Stimulated activated CD4-positive, alpha-beta T cell treated with anti-CD3 and anti-CD28 coated beads, Interleukin-15, amount 100 ng/mL, for 1 hour (primary cell): ENCODE results near the gene FNDC3A.
"Not testable (repeated sequence)": the region's sequence is repeated elsewhere in the genome, so short reads cannot be mapped to it uniquely, and the experiment has no call there.

Source experiments
- DNase-seq, 2 donors: peaks; one replicate each; pipeline ENCODE4 v3.0.0-alpha.2; 2020; ENCODE audit warnings: low read depth in 1 of 2, low spot score in 1 of 2

Gene FNDC3A

DNA sequence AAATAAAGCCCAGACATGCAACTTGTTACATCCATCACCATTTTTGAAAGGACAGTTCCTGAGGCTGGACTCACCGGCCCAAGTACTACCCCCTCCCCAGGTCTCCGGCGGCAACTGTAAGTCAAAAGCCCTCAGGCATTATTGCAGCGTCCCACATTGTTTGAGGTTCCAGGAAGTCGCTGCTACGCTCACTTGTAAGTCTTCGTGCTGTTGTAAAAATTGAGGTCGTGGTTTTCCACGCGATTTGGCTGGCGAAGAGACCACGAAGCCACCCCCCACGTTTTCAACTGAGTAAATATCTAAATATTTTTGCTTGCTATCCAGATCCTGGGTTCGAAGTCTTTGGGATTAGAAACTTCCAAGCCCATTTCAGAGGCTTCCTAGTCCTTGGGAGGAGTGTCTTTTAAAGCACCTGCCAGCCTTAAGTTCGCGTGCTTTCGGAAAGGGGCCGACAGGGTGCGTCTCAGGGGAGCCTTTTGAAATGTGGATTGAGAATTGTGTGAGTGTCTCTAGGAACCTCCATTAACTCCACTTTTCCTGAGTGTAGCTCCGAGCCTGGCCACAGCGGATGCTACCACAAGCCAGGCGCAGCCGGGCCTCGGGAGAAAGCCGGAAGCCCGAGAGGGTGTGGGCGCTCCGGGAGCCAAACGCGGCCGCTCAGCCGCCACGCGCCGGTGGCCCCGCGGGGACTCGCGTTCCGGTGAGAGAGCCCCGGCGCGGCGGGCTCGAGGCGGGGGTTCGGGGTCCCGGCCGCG, 434 bp upstream of the FNDC3A start:
- peak in 1 of 2 donors; percentile 7 for DNase-seq

DNA sequence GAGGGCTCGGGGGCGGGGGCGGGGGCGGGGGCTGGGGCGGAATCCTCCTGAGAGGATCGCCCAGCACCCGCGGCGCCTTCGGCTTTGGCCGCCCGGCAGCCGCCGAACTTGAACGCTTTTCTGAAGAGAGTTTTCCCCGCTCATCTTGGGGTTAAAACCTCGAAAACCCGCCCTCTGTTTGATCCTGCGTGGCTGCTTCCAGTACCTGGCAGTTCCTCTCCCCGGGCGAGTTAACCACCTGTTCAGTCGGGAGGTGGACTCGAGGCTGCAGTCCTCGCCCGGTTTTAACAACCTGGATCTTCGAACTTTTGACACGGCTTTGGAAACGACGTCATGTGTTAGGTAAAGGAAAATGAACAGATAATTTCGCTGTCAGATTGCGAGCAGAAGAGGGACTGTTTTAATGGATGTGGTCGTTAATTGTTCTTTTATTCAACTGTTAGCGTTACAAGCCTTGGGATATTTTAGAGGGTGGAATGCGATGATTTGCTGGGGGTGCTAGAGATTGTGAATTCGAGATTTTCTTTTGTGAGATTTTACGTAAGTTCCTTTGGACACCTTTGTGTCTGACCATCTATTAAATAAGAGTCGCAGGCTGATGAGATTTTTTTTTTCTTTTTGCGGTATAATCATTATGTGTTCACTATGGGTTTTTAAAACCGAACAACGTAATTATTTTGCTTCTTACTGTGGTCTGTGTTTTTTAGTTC, 1.0 kb downstream of the FNDC3A start:
- no peak for DNase-seq

DNA sequence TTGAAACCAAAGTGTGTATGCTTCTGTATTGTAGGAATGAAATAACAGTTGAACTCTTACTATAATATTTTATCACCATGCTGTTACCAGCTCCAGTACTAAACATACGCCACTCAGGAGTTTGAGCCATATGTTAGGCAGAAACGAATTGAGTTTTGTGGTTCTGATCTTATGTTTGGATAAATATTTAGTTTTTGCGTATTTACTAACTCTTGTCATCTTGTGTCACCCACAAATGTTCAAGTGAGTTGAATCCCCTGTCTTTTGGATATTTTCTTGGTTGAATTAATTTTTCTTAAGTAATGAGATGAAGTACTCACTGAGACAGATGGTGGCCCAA, 1.5 kb downstream of the FNDC3A start:
- DNase-seq, result no peak

DNA sequence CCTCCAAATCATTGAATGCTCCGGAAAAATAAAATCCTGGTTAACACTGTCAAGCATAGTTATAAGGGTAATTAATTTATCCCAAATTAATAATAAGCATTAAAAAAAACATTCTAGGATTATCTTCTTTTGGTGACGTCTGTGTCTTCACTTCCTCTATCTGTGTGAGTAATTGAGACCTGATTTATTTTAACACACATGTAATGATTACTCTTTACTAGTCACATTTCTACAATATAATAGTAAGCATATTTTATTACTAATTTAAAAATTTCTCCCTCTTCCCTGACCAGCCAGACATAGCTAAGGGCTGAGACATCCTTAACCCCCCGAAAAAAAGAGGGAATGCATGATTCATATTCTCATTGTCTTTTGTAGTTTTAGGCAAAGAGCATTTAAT, 2.3 kb downstream of the FNDC3A start:
- no peak for DNase-seq

DNA sequence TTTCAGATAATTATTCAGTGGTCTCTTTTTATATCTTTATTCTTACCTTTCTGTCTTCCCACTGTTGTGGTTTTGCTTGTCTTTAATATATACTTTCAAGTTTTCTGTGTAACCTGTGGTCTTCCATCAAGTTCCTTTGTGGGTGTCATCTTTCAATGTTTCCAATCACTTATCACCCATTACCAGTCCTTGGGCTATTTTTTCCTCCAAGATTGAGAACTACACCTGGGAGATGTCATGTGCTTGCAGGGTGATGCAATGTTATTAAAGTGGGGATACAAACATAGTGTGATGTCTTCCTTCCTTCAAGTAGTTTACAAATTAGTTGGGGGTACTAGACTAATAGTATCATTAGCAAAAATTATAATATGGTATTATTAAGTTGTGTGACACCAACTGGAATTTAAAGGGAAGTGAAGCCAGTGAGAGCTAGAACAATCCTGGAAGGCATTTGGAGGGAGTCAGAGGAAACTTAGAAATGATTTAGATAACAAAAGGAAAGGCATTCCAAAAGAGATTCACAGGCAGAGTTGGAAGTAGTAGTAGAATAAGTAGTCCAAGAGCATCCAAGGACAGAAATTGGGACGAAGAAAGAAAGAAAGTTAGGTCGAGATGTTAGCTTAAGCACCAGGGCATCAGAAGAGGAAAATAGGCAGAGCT, 3.4 kb downstream of the FNDC3A start:
- no peak for DNase-seq

DNA sequence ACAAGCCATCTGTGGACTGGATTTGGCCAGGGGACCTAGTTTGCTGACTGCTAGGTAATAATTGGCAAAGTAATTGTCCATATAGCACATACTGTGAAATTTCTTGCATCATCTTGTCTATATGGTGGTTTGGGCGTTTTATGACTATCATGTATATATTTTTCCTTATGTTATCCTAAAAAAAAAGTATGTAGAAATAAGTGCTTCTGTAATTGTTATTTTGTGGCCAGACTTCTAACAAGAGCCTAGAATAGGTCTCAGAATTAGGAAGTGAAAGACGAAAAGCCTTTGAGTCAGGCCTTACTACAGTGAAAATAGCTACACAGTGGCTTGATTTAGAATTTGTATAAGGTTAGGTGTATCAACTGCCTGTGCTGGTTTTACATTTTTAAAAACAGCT, 4.2 kb downstream of the FNDC3A start:
- no peak for DNase-seq

DNA sequence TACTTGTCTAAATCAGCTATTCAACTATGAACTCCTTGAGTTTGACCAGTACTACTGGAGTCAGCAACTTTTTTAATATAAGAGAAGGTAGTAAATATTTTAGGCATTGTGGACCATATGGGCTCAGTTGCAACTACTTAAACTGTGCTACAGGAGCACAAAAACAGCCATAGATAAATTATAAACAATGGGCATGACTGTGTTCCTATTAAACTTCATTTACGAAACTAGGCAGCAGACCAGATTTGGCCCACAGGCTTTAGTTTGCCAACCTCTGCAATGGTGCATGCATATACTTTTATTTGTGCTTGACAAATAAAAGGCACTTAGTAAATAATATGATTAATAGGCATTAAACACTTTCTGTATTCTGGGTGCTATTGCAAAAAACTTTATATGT, 7.6 kb downstream of the FNDC3A start:
- no peak for DNase-seq

DNA sequence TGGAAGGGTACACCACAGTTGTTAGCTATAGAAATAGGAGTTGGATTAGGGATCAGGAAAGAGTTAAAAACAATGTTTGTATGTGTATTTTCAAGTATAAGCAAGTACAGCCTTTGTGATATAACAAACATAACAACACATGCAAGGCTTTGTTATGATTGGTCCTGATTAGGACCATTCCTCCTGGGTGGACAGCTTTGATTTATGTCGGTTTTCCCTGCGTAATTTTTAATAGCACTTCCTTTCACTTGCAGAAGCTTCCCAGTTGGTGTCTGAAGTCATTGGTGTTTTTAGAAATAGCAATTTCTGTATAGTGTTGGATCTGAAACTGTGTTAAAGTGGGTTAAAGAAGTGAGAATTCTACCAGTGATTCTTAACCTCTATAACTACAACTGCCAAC, 10.0 kb downstream of the FNDC3A start:
- no peak for DNase-seq

DNA sequence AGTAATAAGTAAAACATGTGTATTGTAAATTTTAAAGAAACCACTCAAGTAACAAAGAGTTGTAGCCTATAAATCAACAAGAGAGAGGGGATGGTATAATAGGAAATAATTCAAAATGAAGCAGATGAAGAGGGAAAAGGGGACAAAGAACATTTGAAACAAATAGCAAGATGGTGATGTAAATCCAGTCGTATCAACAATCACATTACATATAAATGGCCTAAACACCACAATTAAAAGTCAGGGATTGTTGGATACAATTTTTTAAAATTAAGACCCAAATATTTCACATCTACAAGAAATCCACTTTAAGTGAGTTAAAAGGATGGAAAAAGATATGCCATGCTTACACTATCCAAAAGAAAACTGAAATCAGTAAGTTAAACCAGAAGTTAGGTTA, 15.2 kb downstream of the FNDC3A start:
- no peak for DNase-seq

DNA sequence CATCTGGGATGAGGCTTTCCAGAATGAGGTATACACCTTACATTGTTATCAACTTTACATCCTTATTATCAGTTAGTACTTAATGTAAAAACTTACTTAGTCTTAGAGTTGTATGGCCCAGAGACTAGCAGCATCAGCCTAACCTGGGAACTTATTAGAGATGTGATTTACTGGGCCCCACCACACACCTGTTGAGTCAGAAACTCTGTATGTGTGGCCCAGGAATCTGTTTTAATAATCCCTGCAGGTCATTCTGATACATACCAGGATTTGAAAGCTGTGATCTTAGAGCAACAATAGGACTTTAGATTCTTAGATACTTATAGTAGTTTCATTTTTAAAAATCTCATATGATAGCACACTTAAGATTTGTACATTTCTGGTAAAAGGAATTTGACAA, 17.4 kb downstream of the FNDC3A start:
- DNase-seq, result no peak

DNA sequence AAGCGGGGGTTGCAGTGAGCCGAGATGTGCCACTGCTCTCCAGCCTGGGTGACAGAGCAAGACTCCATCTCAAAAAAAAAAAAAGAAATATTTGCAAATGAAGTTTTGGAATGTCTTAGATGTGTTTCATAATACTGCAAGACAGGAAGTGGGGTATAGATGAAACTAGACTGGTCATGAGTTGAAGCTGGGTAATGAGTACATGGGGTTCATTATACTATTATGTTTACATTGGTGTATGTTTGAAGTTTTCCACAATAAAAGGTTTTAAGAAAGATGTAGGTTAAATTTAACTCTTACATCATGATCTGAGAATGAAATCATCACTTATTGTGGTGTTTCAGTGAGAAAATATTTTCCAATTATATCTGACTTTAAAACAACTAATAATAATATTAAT, 19.0 kb downstream of the FNDC3A start:
- no peak for DNase-seq

DNA sequence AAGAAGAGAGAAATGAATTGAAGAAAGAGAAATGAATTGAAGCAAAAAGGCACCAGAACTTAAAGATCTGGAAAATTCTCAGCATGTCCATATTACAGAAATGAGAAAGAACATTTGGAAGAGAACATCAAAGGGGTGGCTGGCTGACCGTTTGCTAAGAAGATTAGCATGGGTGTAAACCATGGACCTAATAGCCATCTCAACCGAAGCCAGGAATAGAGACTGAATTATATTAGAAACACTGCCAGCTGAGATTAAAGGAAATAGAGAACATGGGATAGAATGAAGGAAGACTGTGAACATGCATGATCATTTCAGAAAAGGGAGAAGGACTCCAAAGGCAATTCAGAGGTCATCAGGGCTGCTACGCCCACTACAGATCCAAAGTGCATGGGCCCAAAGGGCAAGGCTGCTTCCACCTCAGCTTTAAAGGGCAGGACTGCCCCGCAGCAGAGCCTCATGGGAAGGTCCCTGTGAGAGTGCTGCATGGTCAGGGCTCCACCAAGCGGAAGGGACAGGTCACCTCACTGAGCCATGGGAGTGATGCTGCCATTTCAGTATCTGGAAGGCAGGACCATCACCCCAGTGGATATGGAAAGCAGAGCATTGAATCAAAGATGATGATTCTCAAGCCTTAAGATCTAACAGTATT, 23.1 kb downstream of the FNDC3A start:
- DNase-seq, result no peak

DNA sequence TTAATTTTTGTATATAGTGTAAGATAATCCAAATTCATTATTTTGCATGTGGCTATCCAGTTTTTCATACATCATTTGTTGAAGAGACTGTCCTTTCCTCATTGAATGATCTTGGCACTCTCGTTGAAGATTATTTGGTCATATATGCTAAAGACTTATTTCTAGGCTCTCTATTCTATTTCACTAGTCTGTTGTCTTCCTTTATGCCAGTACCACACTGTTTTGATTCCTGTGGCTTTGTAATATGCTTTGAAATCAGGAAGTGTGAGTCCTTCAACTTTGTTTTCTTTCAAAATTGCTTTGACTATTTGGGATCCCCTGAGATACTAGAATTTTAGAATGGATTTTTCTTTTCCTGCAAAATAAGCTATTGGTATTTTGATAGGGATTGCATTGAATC, 24.5 kb downstream of the FNDC3A start:
- DNase-seq, result no peak

DNA sequence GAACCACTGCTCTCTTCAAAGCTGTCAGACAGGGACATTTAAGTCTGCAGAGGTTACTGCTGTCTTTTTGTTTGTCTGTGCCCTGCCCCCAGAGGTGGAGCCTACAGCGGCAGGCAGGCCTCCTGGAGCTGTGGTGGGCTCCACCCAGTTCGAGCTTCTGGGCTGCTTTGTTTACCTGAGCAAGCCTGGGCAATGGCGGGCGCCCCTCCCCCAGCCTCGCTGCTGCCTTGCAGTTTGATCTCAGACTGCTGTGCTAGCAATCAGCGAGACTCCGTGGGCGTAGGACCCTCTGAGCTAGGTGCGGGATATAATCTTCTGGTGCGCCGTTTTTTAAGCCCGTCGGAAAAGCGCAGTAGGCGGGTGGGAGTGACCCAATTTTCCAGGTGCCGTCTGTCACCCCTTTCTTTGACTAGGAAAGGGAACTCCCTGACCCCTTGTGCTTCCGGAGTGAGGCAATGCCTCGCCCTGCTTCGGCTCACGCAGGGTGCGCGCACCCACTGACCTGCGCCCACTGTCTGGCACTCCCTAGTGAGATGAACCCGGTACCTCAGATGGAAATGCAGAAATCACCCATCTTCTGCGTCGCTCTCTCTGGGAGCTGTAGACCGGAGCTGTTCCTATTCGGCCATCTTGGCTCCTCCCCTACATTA, 43.4 kb downstream of the FNDC3A start:
- not testable (repeated sequence) for DNase-seq

DNA sequence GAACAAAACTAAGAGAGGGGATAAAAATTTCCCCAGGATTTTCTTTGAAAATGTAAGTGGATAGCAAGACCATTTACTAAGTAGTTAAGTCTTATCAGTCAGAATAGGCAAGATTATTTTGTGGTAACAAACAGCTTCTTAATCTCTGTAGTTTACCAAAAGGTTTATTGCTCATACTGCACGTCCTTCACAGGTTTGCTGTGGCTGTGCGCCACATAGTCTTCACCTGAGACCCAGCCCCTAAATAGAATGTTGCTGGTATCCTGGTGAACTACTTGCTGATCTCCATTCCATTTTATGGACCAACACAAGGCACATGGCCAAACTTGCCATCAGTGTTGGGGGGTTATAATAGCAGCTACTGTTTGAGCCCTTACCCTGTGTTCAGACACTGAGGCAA, 44.6 kb downstream of the FNDC3A start:
- no peak for DNase-seq

DNA sequence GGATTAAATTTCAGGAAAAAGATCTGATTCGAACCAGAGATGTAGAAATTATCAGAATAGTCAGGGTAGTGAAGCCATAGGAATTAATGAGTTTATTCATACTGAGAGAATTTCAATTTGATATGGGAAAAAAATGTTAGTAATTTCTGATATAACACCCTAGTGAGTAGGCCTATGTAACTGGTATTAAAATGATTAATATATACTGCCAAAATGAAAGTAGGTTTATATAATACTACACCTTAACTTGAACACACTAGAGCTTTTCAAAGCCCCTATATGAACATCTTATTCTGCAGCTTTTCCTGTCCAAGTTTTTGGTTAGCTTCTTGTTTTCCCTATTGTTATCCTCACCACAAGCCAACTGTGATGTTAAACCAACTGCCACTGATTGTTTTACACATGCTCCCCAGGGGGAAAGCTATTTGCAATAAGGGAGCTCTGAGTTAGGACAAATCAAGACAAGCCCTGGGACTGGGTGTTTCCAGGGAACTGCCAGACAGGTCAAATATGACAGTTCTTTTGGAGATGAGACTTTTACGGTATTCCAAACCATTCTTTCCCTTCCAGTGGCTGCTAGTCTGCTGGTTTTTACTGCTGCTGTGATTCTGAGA, 45.3 kb downstream of the FNDC3A start:
- DNase-seq, result no peak

DNA sequence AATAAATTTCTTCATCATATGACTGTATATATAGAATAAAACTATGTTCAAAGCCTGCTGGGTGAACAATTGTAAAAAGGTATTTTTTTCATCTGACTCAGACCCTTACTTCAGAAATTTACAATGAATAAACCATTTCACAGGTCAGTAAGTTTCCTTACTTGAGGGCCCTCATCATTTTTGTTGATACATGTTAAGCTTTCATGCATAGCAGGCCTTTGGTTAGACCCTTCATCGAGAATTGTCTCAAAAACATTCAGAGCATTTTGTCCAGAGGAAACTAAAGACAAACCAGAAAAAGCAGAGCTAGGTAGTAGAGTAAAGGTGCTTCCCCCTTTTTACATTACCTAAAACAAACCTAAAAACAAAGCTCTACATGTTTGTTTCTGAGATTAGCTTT, 46.2 kb downstream of the FNDC3A start:
- no peak for DNase-seq

DNA sequence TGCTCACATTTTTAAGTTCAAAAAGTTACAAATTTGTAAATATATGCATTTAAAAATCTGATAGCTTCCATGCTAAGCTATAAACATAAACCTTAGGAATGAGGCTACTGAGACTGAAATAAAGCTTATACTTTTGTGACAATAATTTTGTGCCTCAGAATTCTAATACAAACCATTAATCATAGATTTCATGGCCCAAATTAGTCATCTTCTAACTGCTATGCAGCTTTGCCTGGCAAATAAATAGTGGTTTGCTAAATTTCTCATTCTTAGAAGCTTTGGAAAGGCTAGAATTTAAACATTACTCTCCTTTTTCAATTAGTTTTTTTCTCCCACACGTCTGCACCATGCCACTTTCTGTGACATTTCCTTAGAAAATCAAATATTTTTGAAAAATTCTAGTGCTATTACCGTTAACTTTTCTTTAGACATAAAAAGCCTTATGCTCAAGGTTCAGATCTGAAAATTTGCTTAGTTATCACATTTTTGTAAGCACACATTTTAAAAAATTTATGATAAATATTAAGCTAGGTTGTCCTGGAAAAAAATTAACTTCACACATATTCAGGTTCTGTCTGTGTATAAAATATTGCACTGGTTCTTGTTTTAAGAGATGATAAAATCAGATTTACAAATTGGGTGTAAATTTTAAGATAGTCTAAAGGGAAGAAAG, 46.9 kb downstream of the FNDC3A start:
- no peak for DNase-seq

DNA sequence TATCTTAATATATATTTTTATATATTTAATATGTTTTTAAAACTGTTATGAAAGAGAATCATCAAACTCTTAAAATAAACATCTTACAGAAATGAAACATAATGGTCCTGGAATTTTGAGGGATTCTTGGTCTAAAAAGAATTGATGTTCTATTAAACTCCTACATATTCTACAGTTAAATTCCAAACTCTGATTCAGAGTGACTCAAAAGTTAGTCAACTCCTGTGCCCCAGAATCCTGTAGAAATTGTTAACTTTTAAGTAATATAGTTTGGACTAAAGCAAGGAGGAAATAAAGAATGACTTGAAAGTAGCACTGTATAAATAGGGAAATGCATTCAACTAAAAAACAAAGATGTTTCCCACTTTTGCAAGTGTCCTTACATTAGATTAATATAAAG, 47.7 kb downstream of the FNDC3A start:
- DNase-seq, result no peak

DNA sequence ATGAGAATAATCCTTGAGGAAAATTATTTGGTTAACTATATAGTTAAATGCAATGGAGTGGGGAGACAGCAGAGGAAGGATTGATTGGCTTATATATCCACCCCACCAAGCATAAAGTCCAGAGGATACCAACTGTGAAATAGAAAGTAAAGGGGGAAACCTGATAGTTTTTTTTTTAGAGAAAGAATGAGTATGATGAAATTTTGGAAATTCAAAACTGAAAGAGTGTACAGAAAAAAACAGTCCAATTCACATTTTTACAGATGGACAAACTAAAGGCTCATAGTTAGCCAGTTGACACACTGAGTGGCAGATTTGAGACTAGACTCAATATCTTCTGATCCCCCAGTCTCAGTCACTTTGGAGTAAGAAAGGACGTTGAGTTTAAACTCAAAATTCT, 51.1 kb downstream of the FNDC3A start:
- no peak for DNase-seq

DNA sequence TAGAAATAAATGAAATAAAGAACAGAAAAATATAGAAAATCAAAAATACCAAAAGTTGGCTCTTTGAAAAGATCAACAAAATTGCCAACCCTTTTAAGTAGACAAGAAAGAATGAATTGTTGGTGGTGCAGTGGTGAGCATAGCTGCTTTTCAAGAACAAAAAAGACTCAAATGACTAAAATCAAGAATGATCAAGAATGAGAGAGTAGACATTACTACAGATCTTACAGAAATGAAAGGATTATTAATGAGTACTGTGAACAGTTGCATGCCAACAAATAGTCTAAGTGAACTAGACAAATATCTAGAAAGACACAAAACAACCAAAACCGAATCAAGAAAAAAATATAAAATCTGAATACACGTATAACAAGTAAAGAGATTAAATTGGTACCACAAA, 53.9 kb downstream of the FNDC3A start:
- DNase-seq, result no peak
